ENCODE results near the gene PTPA. TPM values are rescaled to one million over a fixed set of nuclear protein-coding genes. Genes with fewer than 3 reads are reported as not detected.

PTPA gene
- total and polyA plus RNA-seq, 2 of the 4 experiments (the other 2 are of a cell fraction) = 124 to 149 TPM

DNA sequence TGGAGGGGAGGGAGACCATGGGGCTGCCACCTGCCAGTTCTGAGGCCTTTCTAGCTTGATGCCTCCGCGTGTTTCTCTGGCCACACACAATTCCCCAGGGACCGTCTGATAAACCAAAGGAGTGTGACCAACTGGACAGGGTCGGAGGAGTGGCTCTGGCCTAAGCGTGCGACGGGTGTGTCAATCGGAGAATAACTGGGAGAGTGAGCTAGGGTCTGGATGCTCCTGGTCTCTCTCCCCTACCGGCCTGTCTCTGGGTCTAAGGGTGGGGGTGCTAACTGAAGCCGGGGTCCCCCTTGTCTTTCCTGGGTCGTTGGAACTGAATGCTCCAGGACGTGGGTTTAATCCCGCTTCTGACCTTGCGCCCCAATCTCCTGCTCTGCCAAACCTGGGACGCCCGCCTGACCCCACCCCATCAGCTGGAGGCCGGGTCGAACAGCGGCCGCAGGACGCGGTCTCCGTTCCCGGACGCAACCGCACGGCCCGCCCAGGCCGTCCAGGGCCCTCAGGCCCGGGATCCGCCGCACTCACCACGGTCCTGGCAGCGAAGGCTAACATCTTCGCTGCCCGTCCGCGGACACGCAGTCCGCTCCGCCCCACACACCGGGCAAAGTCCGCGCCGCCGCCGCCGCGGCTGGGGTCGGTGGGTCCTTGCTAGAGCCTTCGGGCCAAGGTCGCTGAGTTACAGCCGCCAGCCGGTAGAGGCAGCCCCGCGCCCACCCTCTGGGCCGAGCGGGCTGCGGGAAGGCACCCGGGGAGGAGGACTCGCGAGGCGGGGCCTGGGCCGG lies 1.1 kb upstream of the PTPA start:
- Histone ChIP-seq H3K79me1 (ENCODE audit: low read depth in 1 of 2, low read length in 2 of 2) (peaks cover 28 to 68% of the 10 kb centered on the region in 2 experiments), H4K91ac (ENCODE audit: insufficient read depth, low read depth, low read length) (no peak overlapping the region; the same call in 1 of the 2 replicates), H3K4ac (ENCODE audit: low read depth, low read length) (peak overlapping the region; percentile 78), H3K4me2 (ENCODE audit: low read depth, low read length) (peak overlapping the region; percentile 89), H2BK15ac (ENCODE audit: low read depth, low read length) (no peak overlapping the region), H3K18ac (ENCODE audit: low read depth, low read length) (peak overlapping the region; percentile 5; the same call in 1 of the 2 replicates), H3K4me1 (ENCODE audit: control insufficient read depth, insufficient read depth, low read length) (peaks cover 7% of the 10 kb centered on the region), H2AFZ (replicated peaks; ENCODE audit: low read length, poor library complexity) (peak overlapping the region; percentile 91), H3K4me3 (ENCODE audit: insufficient read depth, low read depth, low read length) (peak overlapping the region; percentile 91), H3K9me1 (ENCODE audit: insufficient read depth, low read length) (0 out of 2 replicates have a peak, but pooled peaks cover 3% of the 10 kb centered on the region), H2BK120ac (ENCODE audit: low read depth, low read length) (no peak overlapping the region), H3K14ac (replicated peaks; ENCODE audit: low read depth, low read length) (peak overlapping the region; percentile 75), H4K5ac (ENCODE audit: low read depth, low read length) (no peak overlapping the region; the same call in 1 of the 2 replicates), H2AK9ac (replicated peaks; ENCODE audit: low read depth, low read length, poor library complexity) (peak overlapping the region; percentile 99), H3K36me3 (ENCODE audit: control insufficient read depth, insufficient read depth, low read length) (peaks cover 19% of the 10 kb centered on the region), H3K23ac (ENCODE audit: low read depth, low read length) (peak overlapping the region; percentile 53), H3K27ac (ENCODE audit: insufficient read depth, low read length) (peak overlapping the region; percentile 76), H3K9me3 (ENCODE audit: control insufficient read depth, insufficient read depth, low read length) (no peaks in the 10 kb centered on the region), H2BK5ac (ENCODE audit: low read depth, low read length, poor library complexity, severe bottlenecking) (peak overlapping the region; percentile 79), H4K20me1 (ENCODE audit: insufficient read depth, low read length) (peaks cover 4% of the 10 kb centered on the region), H2AK5ac (ENCODE audit: low read depth, low read length) (peak overlapping the region; percentile 77; the same call in 1 of the 2 replicates), H4K8ac (ENCODE audit: low read depth in 2 of 2, low read length in 2 of 2) (peak overlapping the region in 1 of 2 experiments; percentile 64; a peak in 2 of 4 replicates), H3K56ac (ENCODE audit: extremely low read depth, insufficient read depth, low read length) (peak overlapping the region; percentile 58), H3K9ac (ENCODE audit: low read depth, low read length) (peak overlapping the region; percentile 83), H3K27me3 (ENCODE audit: control insufficient read depth, insufficient read depth, low read length) (no peaks in the 10 kb centered on the region), H2BK20ac (ENCODE audit: low read depth, low read length) (no peak overlapping the region; the same call in 1 of the 2 replicates)
- ChIA-PET POLR2A (ENCODE audit: unreplicated experiment) (no interaction called here), CTCF (interaction anchor here (0.9 kb wide), 1 partner anchor 15 kb away, joined by 3 read pairs; no protein-coding TSS in a partner anchor)
- no TSS peak for BruUV-seq (replicated peaks)
- ATAC-seq (ENCODE audit: low read depth) (peak; percentile 24), DNase-seq (peak; percentile 28)
- dilution Hi-C loops (cut with HindIII; ENCODE audit: low sequenced_read_pairs, unreplicated experiment) (no loop called here), intact Hi-C loops (cut with micrococcal nuclease) (no loop called here), in situ Hi-C loops (cut with MboI; ENCODE audit: low sequenced_read_pairs) (no loop called here)
- TF ChIP-seq NFE2L2 (IDR thresholded peaks at IDR 0.05; ENCODE audit: low read depth, low read length) (no peak), MAZ (IDR thresholded peaks at IDR 0.05; ENCODE audit: borderline replicate concordance, low read depth, low read length) (no peak), RCOR1 (IDR thresholded peaks at IDR 0.05; ENCODE audit: insufficient replicate concordance, low read length) (no peak), POLR2A (IDR thresholded peaks at IDR 0.05; ENCODE audit: low read depth, low read length) (no peak), CEBPB (IDR thresholded peaks at IDR 0.05; ENCODE audit: low read depth, low read length) (no peak), SMC3 (IDR thresholded peaks at IDR 0.05; ENCODE audit: low read depth, low read length) (no peak), RAD21 (IDR thresholded peaks at IDR 0.05; ENCODE audit: low read length) (no peak), FOS (IDR thresholded peaks at IDR 0.05; ENCODE audit: low read depth, low read length) (no peak), BHLHE40 (IDR thresholded peaks at IDR 0.05; ENCODE audit: low read depth, low read length) (no peak), MXI1 (IDR thresholded peaks at IDR 0.05; ENCODE audit: borderline replicate concordance, low read depth, low read length) (no peak; the same call in 1 of the 2 replicates), CHD1 (IDR thresholded peaks at IDR 0.05; ENCODE audit: low read depth, low read length) (no peak; the same call in 1 of the 2 replicates), RFX5 (IDR thresholded peaks at IDR 0.05; ENCODE audit: low read depth, low read length) (no peak), MAFK (IDR thresholded peaks at IDR 0.05; ENCODE audit: low read depth, low read length) (no peak)
- TF ChIP-seq, protein P1, sequence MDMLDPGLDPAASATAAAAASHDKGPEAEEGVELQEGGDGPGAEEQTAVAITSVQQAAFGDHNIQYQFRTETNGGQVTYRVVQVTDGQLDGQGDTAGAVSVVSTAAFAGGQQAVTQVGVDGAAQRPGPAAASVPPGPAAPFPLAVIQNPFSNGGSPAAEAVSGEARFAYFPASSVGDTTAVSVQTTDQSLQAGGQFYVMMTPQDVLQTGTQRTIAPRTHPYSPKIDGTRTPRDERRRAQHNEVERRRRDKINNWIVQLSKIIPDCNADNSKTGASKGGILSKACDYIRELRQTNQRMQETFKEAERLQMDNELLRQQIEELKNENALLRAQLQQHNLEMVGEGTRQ (IDR thresholded peaks at IDR 0.05; ENCODE audit: low read depth, low read length) = no peak
- TF ChIP-seq, protein P2, sequence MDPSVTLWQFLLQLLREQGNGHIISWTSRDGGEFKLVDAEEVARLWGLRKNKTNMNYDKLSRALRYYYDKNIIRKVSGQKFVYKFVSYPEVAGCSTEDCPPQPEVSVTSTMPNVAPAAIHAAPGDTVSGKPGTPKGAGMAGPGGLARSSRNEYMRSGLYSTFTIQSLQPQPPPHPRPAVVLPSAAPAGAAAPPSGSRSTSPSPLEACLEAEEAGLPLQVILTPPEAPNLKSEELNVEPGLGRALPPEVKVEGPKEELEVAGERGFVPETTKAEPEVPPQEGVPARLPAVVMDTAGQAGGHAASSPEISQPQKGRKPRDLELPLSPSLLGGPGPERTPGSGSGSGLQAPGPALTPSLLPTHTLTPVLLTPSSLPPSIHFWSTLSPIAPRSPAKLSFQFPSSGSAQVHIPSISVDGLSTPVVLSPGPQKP (IDR thresholded peaks at IDR 0.05; ENCODE audit: borderline replicate concordance, low read depth, low read length) = no peak
- 1% methylated on average over 24 of the region's 64 CpGs; no CpG with 5 or more reads in 1 of the 2 experiments for WGBS, 2 experiments (ENCODE audit: extremely low coverage in 2 of 2, insufficient read length in 1 of 2)

All from IMR-90 (cell line).